NB4 (cell line): ENCODE data around the gene ZMYND8.

Experiments
- CTCF ChIP-seq: IDR thresholded peaks from one replicate; pipeline ENCODE4 v1.5.1; 2012; ENCODE audit warnings: low read depth, low read length
- POLR2A ChIP-seq: IDR thresholded peaks from 2 replicates; pipeline ENCODE4 v1.6.1; 2011; ENCODE audit warnings: mild to moderate bottlenecking; ENCODE audit not compliant: insufficient read length; ENCODE audit errors: extremely low read depth
- TF ChIP-seq, protein P1 (sequence below): IDR thresholded peaks from 2 replicates; pipeline ENCODE4 v1.6.1; 2011; ENCODE audit warnings: low read depth, low read length

DNA sequence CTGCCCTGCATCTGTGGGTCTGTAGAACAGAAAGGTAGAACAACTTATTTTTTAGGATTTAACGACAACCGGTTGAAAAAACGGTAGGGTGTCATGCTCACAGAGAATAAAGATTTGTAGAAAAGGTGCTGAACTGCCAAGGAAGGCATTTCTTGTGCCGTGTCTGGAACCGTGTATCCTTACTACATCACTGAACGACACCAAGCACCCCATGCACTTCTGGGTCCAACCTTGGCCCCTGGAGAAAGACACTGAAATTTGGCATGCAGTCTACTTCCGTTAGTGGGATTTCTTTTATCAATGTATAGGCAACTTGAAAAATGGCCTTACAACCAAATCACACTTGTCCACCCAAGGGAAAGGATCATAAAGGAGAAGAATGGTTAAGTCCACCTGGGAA is 145.5 kb downstream of the ZMYND8 start:
- TF ChIP-seq POLR2A (no peak), CTCF (no peak)
- TF ChIP-seq, protein P1, sequence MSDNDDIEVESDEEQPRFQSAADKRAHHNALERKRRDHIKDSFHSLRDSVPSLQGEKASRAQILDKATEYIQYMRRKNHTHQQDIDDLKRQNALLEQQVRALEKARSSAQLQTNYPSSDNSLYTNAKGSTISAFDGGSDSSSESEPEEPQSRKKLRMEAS, result no peak
